GM18520 (cell line): ENCODE results near the gene CCSER1.

Source experiments
- ATAC-seq: cut with Tn5 transposase; IDR thresholded peaks from one replicate; pipeline ENCODE4 v1.9.1; 2021; ENCODE audit not compliant: unreplicated experiment

The CCSER1 gene

DNA sequence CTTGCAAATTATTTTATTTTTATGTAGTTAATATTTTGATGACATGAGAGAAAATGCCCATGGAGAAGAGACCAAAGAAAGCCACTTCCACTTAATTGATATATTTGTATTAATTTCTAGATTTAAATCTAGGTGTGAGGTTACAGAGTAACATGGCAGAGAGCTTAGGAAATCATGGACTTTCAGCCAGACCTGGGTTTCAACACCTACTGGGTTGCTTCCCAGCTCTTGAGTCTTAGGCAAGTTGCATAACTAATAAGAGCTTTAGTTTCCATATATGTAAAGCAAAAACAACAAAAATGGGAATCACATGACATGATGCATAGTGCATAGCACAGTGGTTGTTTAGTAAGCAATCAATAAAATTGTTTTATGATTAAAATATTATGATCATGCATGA lies 413.3 kb downstream of the CCSER1 start:
- no peak for ATAC-seq

DNA sequence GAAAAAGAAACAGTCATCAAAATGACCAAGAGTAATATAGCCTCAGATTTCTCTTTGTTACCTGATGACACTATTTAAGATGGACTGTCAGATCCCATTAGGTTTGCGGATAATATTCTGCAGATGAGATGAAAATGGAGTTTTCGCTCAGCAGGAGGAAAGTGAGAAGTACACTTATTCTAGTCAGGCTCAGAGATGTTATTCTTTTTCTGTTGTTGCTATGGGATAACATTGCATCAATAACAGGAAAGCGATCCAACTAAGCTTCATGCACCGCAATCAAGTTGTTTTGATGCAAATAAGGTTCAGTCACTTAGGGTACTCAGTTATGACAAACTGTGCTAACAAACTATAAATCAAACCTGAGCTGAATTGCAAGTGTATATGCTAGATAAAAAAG lies 415.0 kb downstream of the CCSER1 start:
- ATAC-seq, result no peak

DNA sequence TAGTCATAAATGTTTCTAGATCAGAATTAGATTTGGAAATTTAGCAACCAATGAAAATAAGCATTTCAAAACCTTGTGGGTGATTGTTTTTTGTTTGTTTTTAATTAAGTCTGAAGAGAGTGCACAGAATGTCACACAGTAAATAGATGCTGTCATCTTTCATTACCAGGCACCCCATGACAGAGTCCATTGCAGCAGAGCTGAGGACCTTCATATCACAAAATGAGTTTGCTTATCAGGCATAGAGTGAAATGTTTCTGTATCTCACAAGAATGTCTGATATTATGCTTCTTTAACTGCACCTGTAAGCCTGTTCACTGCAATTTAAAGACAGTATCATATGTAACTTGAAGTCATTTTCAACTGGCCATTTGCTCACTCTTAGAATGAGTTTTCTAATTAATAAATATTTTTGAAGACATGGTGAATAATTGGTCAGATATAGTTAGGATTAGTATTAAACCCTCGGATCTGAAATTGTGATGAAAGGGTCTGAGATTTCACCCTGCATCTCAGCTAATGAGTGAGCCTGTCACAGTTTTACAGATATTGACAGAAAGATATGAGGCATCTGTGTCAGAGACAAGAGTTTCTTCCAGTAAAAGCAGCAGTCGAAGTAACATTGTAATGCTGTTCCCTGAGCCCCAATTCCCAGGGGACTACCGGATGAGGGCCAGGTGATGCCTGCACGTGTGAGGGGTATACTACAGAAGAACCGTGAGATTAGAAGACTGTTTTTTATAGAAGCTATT lies 416.4 kb downstream of the CCSER1 start:
- no peak for ATAC-seq

DNA sequence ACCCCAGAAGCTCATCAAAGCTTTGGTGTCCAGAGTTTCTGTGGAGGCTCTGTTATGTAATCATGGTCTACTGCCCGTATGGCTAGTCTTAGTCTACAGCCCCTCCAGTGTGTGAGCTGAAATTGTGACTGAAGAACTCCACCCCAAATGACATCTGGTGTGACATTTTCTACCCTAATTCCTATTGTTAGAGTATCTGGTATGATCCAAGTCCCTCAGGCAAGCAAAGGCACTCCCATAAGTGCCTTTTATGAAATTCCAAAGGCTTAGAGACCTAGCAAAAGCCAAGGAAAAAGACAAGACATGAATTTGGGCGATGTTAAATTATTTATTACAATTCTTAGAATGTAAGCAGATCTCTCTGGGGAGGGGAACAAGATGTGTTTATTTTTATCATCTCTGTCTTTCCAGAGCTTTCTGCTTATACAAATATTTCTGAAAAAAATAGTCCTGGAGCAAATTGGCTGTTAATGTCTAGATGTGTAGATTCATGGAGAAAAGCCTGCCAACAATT lies 417.4 kb downstream of the CCSER1 start:
- ATAC-seq, result no peak

DNA sequence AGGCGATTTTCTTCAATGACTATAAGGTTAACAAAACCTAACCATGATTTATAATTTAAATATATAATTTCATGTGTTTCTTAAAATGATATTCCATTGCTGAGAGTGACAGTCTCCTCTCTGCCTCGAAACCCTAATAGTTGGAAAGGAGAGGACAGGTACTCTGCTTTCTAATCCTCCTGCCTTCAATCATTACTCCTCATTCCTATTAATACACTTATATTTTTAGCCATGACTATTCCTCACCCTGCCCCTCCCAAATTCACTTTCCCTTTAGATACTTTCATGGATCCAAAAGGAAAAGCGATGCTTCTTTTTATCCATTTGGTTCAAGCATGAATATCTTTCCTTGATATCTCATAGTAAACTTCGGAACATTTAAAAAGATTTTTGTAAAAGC lies 418.2 kb downstream of the CCSER1 start:
- ATAC-seq, result no peak

DNA sequence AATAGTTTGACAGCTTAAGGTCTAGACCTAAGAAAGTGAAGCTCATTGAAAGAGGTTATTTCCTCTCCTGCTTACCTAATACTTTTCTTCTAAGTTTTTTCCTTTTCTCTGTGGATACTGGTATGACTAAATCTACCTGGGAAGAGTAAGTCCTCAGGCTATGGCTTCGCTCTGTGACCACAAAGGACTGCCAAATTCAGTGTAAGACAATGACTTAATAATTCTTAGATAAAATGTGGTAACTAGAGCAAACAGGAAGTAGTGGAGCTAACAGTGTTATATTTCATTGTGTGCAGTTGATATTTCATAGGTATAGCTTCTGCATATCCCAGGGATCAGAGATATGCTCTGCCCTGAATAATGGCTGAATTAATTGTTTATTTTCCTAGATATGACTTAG lies 418.9 kb downstream of the CCSER1 start:
- no peak for ATAC-seq

DNA sequence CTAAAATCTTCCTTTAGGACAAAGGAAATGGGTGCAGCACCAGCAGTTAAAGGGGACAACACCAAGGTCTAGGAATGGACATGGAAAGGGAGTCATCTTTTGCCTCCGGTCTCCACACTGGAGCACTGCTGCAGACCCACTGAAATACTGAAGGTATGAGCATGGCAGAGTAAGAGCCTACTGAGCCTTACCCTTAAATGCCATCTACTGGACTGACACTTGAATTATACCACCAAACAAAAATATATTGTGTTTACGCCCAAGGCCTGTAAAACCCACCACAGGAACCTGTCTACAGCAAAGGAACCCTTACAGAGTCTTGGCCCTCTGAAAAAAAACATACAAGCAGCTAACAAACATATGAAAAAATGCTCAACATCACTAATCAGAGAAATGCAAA lies 443.4 kb downstream of the CCSER1 start:
- ATAC-seq, result no peak

DNA sequence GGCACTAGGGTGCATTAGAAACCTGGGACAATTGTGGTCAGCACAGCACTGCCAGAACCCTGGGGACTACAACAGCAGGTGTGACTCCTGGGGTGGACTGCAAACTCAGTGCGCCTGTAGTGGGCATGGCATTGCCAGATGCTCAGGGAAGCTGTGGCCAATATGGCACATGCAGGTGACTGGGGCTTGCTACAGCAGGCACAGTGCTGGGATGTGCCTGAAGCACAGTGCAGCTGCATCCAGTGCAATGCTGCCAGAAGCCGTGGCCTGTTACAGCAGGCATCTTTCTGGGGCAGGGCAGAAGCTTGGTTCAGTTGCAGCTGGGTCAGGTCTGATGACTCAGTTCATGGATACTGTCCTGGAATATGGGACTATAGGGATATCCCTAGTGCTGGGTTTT lies 445.8 kb downstream of the CCSER1 start:
- ATAC-seq, result no peak

DNA sequence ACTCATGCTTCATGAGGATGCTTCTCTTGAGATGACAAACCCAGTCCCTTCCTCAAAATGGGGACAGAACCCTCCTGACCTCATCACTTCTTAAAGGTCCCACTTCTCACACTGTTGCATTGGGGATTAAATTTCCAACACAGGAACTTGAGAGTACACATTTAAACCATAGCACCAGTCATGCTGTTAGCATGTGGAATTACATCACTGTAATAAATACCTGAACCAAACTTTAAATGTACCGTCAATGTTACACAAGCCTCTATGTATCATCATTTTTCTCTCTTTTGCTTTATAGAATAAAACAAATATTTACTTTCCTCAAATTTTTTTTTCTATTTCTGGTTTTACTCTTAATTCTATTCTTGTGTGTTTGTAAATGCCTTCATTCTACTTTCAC lies 448.2 kb downstream of the CCSER1 start:
- no peak for ATAC-seq

DNA sequence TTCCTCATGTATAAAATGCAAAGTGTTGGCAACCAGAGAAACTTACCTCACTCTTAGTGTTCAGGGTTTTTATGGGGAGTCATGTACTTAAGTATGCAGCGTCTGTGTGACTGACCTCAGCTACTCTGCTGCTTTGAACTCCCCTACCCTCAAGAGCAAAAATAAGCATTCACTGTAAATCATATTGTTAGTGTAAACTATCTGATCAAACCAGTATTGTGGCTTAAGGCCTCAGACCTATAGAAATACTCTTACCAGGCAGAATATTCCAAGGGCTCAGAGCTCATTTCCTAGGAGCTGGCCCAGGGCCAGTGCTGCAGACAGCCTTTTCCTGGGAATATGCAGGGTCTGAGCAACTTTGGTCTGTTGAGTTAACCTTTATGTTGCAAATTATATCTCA lies 453.1 kb downstream of the CCSER1 start:
- no peak for ATAC-seq

DNA sequence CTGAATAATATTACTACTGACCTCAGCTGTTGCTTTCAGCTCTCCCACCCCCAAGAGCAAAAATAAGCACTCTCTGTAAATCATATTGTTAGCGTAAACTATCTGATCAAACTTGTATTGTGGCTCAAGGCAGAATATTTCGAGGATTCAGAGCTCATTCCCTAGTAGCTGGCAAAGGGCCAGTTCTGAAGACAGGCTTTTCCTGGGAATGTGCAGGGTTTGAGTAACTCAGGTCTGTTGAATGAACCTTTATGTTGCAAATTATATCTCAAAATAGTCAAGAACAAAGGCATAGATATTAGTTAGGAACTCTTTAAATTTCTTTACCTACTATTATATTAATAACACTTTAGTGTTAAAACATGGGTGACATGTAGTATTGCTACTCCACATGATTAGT lies 454.9 kb downstream of the CCSER1 start:
- no peak for ATAC-seq

DNA sequence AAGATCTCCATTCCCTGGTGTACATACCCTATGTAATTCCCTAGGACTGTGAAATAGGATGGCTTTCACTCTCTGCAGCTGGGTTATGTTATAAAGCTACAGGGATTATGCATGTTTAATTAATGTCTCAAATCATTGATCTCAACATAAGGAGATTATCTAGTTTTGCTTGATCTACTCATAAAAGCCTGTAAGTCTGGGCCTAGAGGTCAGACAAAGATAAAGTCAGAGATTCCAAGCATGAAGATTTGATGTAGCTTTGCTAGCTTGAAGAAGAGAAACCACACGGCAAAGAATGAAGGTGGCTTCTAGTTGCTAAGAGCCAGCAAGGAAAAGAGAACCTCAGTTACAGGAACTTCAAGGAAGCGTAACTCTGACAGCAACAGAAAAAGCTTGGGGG lies 456.9 kb downstream of the CCSER1 start:
- ATAC-seq, result no peak

DNA sequence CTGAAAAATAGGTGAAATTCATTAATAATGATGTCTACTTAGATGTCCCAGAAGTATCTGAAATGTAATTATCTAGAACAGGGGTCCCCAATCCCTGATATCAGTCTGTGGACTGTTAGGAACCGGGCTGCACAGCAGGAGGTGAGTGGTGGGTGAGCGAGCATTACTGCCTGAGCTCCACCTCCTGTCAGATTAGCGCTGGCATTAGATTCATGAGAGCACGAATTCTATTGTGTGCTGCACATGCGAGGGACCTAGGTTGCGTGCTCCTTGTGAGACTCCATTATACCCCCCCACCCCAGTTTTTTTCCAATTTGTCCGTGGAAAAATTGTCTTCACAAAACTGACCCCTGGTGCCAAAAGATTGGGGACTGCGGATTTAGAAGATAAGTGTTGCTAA lies 458.8 kb downstream of the CCSER1 start:
- ATAC-seq, result no peak

DNA sequence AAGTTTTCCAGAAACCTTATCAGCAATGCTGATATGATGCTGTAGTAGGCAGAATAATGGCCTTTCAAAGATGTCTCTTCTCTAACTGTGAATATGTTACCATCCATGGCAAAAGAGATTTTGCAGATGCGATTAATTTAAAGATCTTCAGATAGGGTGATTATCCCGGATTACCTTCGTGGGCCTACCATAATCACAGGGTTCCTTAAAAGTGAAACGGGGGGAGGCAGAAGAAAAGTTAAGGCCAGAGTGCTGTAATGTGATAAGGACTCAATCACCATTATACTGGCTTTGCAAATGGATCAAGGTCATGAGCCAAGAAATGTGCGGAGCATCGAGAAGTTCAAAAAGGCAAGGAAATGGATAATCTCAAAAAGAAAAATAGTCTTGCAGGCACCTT lies 459.6 kb downstream of the CCSER1 start:
- ATAC-seq, result no peak

DNA sequence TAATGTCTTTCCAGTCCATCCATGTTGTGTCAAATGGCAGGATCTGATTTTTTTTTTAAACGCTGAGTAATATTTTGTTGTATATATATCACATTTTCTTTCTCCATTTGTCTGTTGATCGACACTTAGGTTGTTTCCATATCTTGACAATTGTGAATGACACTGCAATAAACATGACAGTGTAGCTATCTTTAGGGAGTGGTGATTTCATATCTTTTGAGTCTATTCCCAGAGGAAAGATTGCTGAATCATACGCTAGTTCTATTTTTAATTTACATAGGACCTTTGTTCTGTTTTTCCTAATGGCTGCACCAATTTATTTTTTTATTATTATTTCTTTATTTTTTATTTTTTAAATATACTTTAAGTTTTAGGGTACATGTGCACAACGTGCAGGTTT lies 470.7 kb downstream of the CCSER1 start:
- ATAC-seq, result no peak

DNA sequence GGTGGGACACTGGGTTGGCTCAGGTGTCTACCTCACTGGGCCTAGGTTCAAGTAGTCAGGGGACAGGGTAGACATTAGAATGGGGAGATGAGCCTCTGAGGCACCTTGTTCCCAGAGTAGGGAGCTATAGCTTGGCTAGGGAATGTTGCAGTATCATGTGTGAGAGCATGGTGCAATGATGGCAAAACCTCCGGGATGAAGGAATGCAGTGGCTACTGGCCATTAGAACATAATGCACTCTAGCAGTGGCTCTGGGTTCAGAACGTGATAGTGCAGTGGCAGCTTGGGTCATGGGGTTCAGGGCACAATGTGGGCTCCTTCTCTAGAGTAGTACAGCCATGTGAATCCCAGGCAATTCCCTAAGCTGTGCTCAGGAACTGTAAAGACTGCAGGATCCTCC lies 471.5 kb downstream of the CCSER1 start:
- no peak for ATAC-seq

DNA sequence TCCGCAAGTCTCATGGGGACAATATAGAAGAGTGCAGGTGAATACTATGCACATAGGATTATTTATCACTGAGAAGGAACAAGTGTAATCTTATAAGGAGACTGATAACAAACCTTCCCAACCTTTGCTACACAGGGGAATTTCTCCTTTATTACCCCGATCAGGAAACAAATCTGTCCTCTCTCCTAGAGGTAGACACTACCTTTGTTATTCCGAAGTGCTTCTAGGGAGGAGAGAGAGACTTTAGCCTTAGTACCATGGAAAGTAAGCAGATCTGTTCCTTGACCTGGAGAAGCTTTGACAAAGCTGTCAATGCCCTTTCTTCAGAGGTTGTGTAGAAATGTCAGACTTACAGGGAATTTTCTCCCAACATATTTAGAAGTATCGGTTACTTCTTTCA lies 475.5 kb downstream of the CCSER1 start:
- no peak for ATAC-seq

DNA sequence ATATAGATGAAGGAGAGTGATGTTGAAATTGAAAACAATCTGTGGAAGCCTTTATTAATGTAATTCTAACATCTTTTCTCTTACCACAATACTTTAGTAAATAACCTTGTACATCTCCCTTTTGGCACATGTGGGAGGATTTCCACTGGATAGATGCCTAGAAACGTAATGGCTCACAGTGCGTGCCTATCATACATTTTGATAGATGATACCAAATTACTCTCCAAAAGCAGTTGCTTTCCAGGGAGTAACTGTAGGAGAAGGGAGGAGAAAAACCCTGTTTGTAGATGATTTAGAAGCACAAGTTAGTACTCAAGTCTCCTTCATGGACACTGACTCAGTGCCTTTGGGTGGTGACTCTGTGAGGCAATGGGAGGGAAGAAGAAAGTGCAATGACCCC lies 476.3 kb downstream of the CCSER1 start:
- ATAC-seq, result no peak

DNA sequence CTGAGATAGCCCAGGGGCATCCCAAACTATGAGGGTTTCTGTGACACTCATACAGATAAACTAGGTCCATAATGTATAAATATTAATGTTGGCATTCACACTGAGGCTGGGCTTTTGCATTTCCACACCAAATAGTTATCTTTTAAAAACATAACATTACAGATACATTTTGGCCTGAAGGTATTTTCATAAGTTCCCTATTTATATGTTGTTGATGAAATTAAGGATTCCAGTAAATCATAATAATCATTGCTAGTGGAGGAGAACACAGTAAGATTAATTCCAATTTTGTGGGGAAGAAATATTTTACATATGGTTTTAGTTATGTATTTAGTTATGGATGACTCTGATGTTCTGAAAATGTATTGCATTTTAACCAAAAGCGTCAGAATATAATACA lies 479.6 kb downstream of the CCSER1 start:
- no peak for ATAC-seq

DNA sequence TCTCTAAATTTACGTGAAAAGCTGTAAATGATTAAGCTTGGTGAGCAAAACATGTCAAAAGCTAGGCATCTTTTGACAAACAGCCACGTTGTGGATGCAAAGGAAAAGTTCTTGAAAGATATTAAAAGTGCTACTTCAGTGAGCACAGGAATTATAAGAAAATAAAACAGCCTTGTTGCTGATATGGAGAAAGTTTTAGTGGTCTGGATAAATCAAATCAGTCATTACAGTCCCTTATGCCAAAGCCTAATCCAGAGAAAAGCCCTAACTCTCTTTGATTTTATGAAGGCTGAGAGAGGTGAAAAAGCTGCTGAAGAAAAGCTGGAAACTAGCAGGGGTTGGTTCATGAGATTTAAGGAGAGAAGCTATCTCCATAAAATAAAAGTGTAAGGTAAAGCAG lies 487.2 kb downstream of the CCSER1 start:
- no peak for ATAC-seq

DNA sequence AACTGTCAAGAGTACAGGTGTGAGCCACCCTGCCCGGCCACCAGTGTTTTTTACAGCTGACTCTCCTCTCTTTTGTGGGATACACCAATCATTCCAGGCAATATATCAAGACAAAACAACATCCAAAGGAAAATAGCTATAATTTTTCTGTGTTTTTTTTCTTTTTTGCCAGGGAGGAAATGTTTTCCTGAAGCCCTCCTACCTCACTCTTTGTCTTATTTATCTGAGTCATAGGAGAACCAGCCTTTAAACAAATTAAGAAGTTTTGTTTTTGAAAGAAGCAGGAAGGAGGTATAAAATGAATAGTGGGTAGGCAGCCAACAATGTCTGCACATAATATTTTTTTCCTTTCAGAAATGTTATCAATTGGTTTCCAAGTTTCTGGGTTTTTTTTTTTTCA lies 493.9 kb downstream of the CCSER1 start:
- ATAC-seq, result no peak

DNA sequence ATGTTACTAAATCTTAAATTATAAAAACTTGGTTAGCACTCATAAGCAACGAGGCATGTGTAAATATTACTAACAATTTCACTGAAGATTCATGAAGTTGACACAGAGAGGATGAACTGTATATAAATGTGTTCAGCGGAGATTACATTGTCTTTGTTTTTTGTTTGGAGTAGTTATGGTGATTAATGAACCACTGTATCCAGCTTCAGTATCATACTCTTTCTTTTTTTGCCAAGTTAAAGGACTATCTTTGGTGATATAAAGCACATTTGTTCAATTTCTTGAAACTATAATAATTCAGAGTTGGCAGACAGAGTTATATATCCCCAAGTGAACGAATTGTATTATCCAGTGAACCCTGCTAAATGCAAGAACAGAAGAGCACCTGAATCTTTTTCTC lies 497.6 kb downstream of the CCSER1 start:
- no peak for ATAC-seq

DNA sequence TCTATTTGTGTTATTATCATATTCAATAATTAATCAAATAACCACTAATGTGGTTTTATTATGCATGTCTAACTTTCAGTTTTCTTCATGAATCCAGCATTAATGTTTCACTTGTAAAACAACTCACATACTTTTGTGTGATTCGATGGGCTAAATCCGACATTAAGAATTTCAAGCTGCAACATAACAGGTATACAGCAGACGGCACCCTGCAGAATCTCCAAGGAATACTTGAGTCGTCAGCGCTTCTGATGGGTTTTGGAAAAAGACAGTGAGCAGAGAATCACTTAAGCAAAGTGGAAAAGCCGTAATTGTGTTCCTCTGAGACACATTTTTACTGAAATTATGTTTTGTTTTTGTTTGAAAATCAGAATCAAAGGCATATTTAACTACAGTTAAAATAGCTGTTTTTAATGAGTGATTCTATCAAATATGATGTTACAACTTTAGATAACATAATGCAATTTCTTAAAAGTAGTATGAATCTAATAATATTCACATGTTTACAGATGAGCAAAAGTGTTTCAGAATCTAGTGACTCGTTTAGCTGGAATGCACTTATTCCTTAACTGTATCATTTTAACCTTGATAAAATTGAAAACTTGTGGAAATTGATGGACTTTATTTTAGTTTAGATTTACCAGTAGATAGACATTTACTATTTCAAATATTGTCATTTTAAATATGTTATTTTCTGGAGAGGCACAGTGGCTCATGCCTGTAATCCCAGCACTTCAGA lies 514.8 kb downstream of the CCSER1 start:
- ATAC-seq, result no peak
